Hematopoietic multipotent progenitor cell treated with erythropoietin and hydrocortisone succinate and interleukin-3 and kit ligand, for 8 days (in vitro differentiated cells): Measurements from ENCODE around the gene AP3B1.

Experiments
- DNase-seq: peaks from one replicate; pipeline ENCODE4 v3.0.0-alpha.2; 2015

AP3B1 gene

DNA sequence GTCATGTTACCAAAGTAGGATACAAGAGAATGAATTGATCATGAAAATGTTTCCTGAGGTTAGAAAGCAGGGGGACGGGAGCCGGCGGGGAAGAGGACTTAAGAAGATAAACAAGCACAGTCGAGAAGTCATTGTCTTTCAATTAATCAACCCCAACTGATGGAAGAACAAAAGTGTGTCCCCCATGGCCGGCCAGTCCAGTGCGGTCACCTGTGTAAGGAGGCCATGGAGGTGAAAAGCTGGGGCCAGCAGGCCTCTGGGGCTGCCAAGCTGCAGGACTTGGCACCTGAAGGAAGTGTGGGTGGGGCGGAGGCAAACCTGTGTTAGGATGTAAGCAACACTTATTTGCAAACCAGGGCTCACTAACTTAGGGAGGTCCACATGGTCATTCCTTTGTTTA lies 295.1 kb downstream of the AP3B1 start:
- DNase-seq = no peak

DNA sequence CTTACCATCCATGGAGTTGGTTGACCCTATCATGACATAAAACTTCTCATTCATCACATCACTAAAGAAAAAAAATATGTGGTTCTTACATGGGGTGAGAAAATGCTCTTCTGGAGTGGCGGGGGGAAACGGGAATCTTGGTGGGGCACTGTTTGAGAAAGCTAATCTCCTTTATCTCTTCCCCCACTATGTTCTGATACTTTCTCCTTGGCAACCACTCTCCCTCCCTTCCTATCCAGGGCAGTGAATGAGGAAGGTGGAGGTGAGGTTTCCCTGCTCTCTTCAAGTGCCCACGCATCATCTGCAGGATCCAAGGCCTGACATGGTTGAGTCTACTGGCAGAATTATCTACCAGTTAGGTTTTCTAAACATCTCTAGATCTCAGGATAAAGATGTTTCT lies 297.6 kb downstream of the AP3B1 start:
- no peak for DNase-seq

DNA sequence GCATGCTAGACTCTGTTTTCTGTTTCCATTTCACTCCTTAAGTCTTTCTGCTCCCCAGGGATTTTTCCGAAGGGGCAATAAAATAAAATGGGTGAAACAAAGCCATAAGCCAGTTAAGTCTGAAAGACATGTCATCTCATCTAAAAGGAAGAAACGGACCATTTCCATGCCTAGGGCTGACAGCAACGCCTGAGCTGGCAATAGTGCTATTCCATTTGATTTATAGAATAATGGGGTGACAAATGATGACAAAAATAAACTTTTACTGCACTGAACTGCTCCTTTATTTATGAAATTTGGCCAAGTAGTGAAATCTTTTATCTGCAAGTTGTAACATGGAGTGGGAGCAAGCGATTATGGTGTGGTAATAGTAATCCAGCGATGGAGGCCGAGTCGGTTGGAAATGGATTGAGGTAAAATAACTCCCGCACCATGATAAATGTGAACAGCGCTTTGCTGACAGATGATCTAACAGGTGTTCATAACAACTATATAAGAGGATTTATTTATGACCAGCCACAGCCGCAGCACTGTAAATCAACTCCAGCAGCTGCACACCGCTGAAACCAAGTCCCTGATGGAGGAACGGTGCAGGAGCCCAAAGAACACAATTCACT lies 298.6 kb downstream of the AP3B1 start:
- no peak for DNase-seq

DNA sequence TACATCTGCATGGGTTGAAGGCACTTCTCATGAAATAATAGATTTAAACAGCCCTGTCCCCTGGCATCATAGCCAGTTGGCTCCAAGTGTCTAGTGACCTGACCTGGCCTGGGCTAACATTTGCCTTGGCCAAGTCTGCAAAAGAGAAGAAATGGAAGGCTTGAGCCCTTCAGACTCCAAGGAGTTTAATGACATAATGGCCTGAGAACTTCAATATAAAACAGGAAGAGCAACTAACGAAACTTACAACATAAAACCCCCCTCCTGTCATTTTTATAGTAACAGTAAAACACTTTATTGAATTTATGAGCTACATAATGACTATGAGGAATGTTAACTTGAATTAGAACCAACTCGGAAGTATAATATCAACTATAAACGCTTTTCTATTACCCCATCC lies 299.6 kb downstream of the AP3B1 start:
- DNase-seq = no peak

DNA sequence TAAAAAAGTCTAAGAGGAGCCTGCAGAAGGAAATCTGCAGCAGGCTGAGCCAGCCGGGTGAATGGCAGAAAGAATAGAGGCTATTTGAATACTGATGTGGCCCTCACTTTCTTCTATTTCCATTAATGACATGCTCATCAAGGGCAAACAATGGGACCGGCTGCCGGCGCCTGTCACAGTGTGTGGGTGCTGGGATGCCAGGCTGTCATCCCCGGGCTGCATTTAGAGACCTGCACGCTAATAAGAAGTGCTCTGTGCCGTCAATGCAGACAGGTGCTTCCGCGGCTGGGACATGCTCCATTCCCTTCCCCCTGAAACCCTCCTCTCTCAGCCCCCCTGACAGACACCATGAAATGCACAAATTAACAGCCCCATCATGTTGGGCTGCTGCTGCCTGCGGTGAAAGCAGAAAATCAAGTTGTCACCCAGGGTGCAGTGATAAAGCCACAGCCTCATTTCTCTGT lies 300.6 kb downstream of the AP3B1 start:
- no peak for DNase-seq

DNA sequence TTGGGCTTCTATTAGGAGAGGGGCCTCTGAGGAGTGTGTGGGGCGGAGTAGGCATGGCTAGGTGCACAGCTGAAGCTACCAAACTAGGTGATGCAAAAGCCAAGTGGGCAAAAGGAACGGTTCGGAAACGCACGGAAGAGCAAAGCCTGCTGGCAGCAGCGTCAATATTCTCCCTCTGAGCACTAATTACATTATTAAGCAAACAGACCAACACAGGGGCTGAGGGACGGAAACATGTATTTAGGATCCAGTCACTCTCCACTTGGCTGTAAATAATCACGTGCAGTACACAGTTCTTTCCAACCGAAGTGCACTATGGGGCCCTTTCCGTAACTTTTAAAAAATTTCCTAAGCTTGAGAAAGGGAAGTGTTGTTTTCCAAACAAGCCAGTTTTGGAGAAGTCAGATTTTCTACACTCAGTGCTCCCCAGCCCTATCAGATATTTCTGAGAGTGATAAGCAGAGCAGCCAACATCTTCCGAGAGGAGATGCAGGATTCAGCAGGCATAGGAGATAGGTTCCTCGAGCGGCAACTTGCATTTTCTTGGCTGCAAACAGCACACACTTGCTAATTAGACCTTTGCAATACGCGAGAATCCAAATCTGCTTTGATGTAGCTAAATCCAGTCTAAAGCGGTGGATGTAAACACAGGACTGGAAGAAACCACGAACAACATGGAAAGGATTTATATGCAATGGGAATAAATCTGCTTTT lies 301.2 kb downstream of the AP3B1 start:
- DNase-seq = no peak

DNA sequence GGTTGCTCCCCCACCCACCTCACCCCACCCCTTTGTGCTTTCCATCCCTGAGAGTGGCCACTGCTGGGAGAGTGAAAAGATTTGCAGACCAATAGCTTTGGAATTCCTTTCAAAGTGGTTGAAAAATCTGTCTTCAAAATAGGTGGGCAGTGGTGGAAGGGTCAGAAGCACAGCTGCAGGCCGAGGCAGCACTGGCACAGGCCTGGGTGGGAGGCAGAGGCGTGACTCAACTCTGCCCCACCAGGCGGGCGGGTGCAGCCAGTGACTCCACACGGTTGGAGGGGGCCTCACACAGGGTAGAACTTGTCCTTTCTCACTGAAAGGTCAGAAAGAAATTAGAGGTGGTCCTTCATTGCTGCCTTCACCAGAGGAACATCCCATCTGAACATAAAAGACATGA lies 303.4 kb downstream of the AP3B1 start:
- no peak for DNase-seq

DNA sequence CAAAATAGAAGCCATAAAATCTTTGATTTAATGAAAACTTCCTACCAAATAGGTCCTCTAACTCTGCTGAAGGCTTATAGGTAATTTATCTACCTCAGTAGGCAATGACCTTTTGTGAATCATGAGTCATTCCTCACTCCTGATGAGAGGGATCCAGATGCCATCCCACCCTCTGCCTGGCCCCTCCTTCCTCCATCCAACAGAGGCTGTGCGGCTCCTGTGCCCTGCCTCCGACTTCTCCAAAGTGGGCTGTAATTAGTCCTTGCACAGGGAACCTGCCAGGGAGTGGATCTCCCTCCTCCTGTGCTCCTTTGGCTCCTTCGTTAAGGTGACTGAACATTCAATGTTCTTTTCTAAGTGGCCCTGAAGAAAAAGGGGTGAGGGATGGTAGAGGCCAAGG lies 304.5 kb downstream of the AP3B1 start:
- no peak for DNase-seq

DNA sequence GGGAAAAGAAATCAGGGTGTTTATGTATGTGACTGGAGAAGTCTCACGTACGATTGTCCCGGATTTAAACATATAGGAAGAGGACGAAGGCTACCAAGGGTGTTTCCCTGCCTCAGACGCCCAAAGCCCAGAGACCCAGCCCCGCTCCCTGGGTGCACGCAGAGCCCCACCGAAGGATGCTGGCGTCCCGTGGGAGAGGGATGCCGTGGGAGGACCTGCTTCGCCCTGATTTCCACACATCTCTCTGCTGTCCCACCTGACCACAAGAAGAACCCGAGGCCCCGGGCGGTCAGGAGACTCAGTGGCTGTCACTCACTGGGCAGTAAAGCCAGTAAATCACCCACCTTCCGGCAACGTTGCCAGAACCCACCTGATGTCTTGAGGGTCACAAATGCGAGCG lies 306.5 kb downstream of the AP3B1 start:
- DNase-seq = no peak

DNA sequence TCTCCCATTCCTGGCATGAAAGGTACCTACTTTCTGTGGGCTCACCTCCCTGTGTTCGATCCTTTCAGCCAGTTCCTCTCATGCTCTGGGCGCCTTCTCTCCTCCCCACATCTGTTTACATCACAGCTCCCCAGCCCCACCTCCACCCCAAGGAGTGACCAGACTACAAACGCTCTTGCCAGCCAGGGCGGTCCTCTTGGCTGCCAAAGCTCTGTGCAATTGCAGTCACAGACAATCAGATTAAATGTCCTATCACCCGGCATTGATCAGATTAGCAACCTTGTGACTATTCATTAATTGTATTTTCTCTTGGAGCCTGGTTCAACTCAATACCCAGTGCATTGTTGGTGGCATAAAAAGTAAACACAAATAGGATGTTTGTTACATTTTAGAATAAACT lies 307.2 kb downstream of the AP3B1 start:
- no peak for DNase-seq

DNA sequence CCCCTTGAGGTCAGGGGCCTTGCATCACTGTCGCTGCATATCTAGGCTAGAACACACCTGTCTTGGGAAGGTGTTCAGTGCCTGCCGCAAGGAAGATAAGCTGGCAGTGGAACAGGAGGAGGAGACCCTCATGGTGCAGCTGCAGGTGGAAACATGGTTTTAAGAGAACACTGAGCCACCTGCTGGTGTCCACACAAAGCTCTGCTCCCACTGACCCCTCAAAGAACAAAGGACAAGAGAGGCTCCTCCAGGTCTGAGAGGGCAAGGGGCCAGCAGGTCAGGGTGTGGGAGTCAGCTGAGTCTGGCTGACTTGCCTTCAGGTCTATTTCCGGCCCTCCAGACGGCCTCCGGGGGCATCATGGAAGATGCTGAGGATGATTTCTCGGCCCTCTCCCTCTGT lies 308.2 kb downstream of the AP3B1 start:
- no peak for DNase-seq

DNA sequence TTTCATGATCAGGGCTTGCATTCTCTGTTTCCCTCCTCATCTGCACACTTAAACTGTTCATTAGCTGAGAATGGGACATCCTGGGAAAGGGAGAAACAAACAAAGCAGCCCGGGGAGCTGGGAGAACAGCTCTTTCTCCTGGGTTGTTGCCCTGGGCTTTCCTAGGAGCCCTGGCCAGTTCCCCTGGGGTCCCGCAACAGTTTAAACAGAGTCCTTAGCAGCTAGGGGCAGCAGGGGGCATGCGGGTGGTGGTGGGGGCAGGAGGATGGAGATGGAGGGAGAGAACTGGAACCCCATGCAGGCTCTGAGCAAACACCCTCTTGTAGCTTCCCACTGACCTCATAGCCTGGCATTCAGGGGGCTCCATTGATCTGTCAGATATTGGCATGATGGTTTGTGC lies 309.3 kb downstream of the AP3B1 start:
- DNase-seq = no peak

DNA sequence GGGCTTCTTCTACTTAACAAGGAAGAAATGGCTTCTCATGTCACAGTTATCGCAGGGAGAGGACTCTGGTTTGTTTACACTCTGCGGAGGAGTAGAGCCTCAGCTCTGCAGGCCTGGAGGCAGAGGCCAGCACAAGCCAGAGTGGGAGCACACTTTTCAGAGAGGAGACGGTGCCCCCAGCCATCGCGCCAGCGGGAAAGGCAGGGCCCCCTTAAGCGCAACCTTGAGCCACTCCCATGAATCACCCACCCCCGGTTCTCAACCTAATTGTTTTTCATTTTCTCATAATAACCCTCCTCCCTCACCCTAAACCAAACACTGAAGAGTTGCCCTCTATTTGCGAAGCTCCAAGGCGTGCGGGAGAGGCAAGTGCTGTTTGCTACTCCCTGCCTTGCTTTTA lies 309.9 kb downstream of the AP3B1 start:
- DNase-seq = no peak

DNA sequence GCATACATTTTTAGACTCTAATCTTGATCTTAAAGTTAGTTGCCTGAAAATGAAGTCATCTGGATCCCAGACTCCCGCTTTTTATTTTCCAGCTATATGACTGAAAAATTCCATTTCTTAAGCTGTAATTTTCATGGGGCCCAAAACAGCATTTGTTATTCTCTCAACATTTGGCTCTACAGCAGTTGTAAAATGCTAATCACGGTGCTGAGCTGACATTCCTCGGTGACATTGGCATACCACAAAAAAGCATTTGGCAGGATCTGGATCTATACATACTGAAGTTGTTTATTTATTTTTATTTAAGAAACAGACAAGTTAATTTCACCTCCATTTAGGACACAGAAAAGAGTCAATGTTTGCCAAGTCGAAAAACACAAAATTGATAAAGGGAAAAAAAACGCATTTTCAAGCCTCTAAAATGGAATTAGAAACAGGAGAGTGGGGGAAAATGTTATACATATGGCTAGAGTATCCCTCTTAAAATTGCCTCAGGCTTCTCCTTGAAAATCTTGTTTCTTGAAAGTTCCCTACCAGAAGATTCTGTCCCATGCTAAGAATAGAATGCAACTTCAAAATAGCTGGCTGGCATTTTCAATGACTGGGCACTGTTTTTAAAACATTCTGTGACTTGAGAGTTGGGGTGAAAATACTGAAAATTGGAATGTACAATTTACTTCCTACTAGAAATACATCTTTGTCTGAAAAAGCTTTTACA lies 310.9 kb downstream of the AP3B1 start:
- DNase-seq = no peak

DNA sequence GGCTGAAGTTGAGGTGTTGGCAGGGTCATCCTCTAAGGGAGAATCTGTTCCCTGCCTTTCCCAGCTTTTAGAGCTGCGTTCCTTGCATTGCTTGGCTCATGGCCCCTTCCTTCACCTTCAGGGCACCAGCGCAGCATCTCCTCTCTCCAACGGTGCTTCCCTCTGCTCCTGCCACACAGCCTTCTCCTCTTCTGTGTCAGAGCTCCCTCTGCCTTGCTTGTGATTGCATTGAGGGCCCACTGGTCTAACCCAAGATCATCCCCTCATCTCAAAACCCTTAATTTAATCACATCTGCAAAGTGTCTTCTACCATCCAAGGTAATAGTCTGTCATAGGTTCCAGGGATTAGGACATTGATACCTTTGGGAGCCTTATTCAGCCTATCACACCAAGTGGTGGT lies 312.7 kb downstream of the AP3B1 start:
- no peak for DNase-seq

DNA sequence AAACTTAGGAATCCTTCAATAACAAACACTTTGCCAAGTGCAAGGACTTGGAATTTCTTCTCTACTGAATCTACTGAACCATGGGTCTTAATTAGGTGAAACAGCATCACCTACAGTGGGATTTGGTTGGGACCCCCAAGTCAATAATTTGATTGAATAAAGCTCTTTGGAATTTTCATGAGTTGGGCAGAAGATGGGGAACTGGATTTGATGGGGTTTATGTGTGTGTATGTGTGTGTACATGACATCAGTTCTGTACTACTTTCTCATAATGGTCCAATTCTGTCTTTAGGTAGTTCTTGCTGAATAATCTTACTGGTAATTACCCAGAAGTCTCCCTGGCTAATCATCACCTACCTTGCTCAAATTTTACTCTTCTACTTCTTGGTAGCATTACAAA lies 319.9 kb downstream of the AP3B1 start:
- no peak for DNase-seq

DNA sequence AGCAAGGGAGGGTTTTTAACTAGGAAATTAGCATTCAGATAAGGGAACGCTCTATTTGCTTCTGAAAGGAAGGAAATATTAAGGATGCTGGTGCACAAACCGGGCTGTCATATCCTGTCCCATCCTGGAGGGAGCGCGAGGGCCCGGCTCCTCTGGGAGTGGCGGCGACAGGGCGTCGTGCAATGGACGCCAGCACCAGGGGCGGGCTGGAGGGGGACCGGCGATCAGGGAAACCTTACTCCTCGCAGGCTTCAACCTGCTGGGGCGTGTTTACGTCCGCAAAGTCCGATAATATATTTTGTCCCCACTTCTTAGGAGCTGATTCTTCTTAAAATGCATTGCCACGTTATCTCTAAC lies 321.3 kb downstream of the AP3B1 start:
- no peak for DNase-seq

DNA sequence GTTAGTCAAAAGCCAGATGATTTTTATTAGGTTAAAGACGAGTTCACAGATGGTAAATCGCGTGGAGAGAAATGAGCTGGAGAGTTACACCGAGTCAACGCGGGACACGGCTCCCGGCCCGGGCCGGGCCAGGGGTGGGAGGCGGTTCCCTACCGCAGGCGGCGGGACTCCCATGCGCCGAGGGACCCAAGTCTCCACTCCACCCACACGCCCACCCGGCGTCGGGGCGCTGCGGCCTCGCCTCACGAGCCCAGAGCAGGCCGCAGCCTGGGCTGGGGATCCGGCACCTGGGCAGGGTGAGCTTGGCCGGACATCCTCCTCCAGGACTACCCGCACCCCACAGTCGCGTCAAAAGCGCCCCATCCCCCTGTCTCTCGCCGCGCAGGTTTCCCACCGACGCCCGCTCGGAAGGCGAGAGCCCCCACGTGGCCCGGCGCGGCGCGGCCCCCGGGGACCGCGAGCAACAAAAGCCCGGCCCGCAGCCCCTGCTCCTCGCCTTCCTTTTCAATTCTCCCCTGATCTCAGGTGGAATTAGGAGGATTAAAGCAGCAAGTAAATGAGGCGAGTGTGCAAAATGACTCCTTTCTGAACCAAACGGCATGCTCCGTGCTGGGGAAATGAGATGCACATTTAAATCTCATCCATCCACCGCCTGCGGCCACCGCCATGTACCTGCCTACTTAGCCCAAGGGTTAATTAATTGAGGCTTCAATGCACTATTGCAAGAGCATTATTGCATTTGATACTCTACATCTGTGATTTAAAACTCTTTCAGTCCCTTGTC lies 321.8 kb downstream of the AP3B1 start:
- no peak for DNase-seq

DNA sequence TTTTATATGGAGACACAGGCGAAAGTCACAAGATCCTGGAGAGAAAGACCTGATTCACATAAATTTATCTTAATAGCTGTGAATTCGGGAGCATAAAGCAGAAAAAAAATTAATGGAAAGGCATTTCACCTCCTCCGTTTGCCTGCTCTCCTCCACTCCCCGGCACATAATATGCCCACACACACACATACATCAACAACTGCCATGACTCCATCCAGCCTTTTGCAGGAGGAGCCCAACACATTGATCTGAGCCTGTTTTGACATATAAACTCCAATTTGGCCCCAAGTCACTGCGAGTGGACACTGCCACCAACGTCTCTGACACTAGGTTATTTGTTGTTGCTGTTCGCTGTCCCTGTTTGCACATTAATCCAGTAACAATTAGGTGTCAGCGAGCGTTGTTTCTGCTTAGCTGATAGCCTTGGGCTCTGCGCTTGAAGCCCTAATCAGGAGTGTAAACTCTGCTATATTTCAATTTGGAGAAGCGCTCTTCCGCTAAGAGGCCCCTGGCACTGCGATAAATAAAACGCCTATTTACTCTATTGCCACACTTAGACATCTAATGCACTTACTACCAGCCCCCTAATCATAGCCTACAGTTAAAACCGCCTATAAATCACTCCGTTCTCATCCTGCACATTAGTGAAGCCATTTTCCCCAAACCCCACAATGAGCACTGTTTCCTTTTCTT lies 322.6 kb downstream of the AP3B1 start:
- no peak for DNase-seq

DNA sequence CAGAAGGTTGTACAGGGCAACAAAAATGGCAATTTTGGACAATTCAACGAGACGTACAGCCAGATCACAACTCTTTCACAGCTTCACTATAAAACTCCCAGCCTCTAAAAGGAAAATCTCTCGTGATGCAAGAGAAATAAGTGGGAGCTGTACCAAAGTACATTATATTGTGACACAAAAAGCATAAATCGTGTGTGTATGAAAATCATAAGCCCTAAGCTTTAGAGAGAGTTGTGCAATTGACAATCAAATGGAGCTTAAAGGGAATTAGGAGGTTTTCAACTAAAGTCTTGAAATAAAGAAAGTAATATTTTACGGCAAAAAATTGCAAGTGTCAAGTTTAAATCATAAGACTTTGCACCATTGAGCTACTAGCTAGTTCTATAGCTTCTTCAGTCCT lies 323.6 kb downstream of the AP3B1 start:
- no peak for DNase-seq

DNA sequence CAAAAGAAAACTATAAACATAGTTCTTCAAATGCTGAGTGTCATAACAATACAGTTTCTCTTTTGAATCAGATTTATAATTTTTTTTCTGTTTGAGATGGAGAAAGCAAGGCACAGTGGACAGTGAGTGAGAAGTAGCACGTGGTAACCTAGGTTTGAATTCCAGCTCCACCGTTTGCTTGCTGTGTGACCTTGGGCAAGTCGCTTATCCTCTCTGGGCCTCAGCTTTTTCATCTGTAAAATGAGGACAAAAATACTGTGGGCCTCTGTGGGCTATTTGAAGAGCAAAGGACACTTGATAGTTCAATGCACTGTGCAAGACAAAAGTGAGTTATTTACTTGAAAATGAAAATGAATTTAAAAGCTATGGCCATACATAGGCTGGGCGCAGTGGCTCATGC lies 330.7 kb downstream of the AP3B1 start:
- no peak for DNase-seq

DNA sequence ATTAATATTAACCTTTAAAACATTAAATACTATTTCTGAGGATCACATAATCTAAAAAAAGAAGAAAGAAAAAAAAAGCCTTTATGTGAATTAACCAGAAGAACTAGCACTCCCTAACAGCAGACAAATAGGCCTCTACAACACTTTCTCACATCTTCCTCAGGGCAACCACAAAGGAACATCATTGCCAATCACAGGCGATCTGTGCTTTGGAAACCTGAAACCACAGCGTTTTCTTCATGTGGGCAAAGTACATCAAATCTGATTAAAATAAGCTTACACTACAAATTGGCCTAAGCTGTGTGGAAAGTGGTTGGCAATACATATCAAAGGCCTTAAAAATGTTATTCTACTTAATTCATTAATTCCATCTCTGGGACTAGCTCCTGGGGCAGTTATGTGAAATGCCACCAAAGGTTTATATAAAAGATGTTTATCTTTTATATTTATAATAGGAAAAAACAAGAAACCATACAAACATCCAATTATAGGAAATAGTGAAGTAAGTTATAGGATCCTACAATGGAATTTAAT lies 333.6 kb downstream of the AP3B1 start:
- no peak for DNase-seq

DNA sequence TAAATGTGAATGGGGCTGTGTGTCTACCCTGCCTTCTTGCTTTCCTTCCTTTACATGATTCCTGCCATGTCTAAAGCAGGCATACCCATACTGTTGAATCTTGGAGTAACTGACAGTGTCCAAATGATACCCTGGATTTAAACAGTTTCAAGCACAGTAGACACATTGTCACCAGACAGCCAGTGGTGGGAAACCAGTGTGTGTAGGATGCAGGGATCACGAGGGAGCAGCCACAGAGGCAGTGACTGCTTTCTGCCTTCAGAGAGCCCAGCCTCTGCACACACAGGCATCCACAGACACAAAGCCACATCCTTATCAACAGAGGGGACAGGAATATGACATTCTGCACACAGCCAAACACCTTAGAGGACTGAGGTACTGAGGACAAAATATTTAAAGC lies 334.2 kb downstream of the AP3B1 start:
- no peak for DNase-seq
